ENCODE data around the gene SLC10A2.
"Not testable (repeated sequence)": the region's sequence is repeated elsewhere in the genome, so short reads cannot be mapped to it uniquely, and the experiment has no call there.

SLC10A2 gene, protein sequence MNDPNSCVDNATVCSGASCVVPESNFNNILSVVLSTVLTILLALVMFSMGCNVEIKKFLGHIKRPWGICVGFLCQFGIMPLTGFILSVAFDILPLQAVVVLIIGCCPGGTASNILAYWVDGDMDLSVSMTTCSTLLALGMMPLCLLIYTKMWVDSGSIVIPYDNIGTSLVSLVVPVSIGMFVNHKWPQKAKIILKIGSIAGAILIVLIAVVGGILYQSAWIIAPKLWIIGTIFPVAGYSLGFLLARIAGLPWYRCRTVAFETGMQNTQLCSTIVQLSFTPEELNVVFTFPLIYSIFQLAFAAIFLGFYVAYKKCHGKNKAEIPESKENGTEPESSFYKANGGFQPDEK

GRCh38 chr13:103066079-103066780 lies at the start of gene SLC10A2:
Gene SLC10A2, minus strand, starts transcription at chr13:103066417. Its CDS starts 168 bp downstream, at chr13:103066249.
- Histone ChIP-seq H3K4me1 (ENCODE audit: insufficient read depth, low read length, severe bottlenecking) (peaks cover 11% of the 10 kb centered on the region), H3K4me3 (ENCODE audit: low read depth, low read length, poor library complexity, severe bottlenecking) (no peak within 1 kb of the TSS), H2AFZ (ENCODE audit: low read length) (no peak within 1 kb of the TSS; the same call in 1 of the 2 replicates), H3K79me2 (ENCODE audit: insufficient read depth, low read length) (no peaks in the 10 kb centered on the region), H3K9me3 (ENCODE audit: low read length) (peaks cover 5% of the 10 kb centered on the region; the same call in 1 of the 2 replicates), H3K27ac (ENCODE audit: low read depth, low read length, poor library complexity, severe bottlenecking) (no peak within 1 kb of the TSS), H3K9ac (ENCODE audit: low read length) (no peak within 1 kb of the TSS), H3K27me3 (ENCODE audit: insufficient read depth, low read length) (no peaks in the 10 kb centered on the region), H3F3A (ENCODE audit: insufficient read depth, low read length) (no peaks in the 10 kb centered on the region), H4K20me1 (ENCODE audit: insufficient read depth, low read length) (no peaks in the 10 kb centered on the region), H3K36me3 (ENCODE audit: insufficient read depth, low read length) (no peaks in the 10 kb centered on the region), H3K9me2 (ENCODE audit: low read depth, low read length) (no peaks in the 10 kb centered on the region), H3K4me2 (ENCODE audit: low read length) (no peak within 1 kb of the TSS)
- TF ChIP-seq, protein P1, sequence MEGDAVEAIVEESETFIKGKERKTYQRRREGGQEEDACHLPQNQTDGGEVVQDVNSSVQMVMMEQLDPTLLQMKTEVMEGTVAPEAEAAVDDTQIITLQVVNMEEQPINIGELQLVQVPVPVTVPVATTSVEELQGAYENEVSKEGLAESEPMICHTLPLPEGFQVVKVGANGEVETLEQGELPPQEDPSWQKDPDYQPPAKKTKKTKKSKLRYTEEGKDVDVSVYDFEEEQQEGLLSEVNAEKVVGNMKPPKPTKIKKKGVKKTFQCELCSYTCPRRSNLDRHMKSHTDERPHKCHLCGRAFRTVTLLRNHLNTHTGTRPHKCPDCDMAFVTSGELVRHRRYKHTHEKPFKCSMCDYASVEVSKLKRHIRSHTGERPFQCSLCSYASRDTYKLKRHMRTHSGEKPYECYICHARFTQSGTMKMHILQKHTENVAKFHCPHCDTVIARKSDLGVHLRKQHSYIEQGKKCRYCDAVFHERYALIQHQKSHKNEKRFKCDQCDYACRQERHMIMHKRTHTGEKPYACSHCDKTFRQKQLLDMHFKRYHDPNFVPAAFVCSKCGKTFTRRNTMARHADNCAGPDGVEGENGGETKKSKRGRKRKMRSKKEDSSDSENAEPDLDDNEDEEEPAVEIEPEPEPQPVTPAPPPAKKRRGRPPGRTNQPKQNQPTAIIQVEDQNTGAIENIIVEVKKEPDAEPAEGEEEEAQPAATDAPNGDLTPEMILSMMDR (IDR thresholded peaks at IDR 0.05; ENCODE audit: low read length), result no peak
- no peak for TF ChIP-seq EZH2 (IDR thresholded peaks at IDR 0.05; ENCODE audit: borderline replicate concordance, low read length)

GRCh38 chr13:103107580-103107979 lies 41.4 kb upstream of the SLC10A2 start:
- H3K4me2 ChIP-seq (ENCODE audit: low read length), result no peak overlapping the region
- TF ChIP-seq, protein P1 (IDR thresholded peaks at IDR 0.05; ENCODE audit: low read length), result no peak
- no peak for TF ChIP-seq EZH2 (IDR thresholded peaks at IDR 0.05; ENCODE audit: borderline replicate concordance, low read length)
- no peak overlapping the region for H2AFZ ChIP-seq (ENCODE audit: low read length)
- H3K9me3 ChIP-seq (ENCODE audit: low read length), result no peaks in the 10 kb centered on the region
- no peaks in the 10 kb centered on the region for H4K20me1 ChIP-seq (ENCODE audit: insufficient read depth, low read length)
- peaks cover 4% of the 10 kb centered on the region for H3K4me1 ChIP-seq (ENCODE audit: insufficient read depth, low read length, severe bottlenecking)
- H3F3A ChIP-seq (ENCODE audit: insufficient read depth, low read length), result no peaks in the 10 kb centered on the region
- H3K9me2 ChIP-seq (ENCODE audit: low read depth, low read length), result no peaks in the 10 kb centered on the region
- no peak overlapping the region for H3K9ac ChIP-seq (ENCODE audit: low read length)
- H3K36me3 ChIP-seq (ENCODE audit: insufficient read depth, low read length), result no peaks in the 10 kb centered on the region
- H3K27ac ChIP-seq (ENCODE audit: low read depth, low read length, poor library complexity, severe bottlenecking), result no peak overlapping the region
- no peaks in the 10 kb centered on the region for H3K27me3 ChIP-seq (ENCODE audit: insufficient read depth, low read length)
- no peak overlapping the region for H3K4me3 ChIP-seq (ENCODE audit: low read depth, low read length, poor library complexity, severe bottlenecking)
- no peaks in the 10 kb centered on the region for H3K79me2 ChIP-seq (ENCODE audit: insufficient read depth, low read length)

- Histone ChIP-seq H3K36me3 (ENCODE audit: insufficient read depth, low read length) (no peaks in the 10 kb centered on the region), H3K27me3 (ENCODE audit: insufficient read depth, low read length) (no peaks in the 10 kb centered on the region), H3K9me3 (ENCODE audit: low read length) (no peaks in the 10 kb centered on the region), H3K79me2 (ENCODE audit: insufficient read depth, low read length) (no peaks in the 10 kb centered on the region), H3F3A (ENCODE audit: insufficient read depth, low read length) (no peaks in the 10 kb centered on the region), H3K9ac (ENCODE audit: low read length) (no peak overlapping the region), H4K20me1 (ENCODE audit: insufficient read depth, low read length) (no peaks in the 10 kb centered on the region), H3K4me1 (ENCODE audit: insufficient read depth, low read length, severe bottlenecking) (peaks cover 20% of the 10 kb centered on the region), H3K27ac (ENCODE audit: low read depth, low read length, poor library complexity, severe bottlenecking) (no peak overlapping the region), H3K4me3 (ENCODE audit: low read depth, low read length, poor library complexity, severe bottlenecking) (no peak overlapping the region), H2AFZ (ENCODE audit: low read length) (no peak overlapping the region), H3K9me2 (ENCODE audit: low read depth, low read length) (no peaks in the 10 kb centered on the region), H3K4me2 (ENCODE audit: low read length) (no peak overlapping the region)
- TF ChIP-seq EZH2 (IDR thresholded peaks at IDR 0.05; ENCODE audit: borderline replicate concordance, low read length), result no peak
- TF ChIP-seq, protein P1 (IDR thresholded peaks at IDR 0.05; ENCODE audit: low read length), result no peak
These were observed 38.1 kb upstream of the SLC10A2 start for GRCh38 chr13:103104340-103104739.

- H4K20me1 ChIP-seq (ENCODE audit: insufficient read depth, low read length); H3K36me3 ChIP-seq (ENCODE audit: insufficient read depth, low read length); H3K9ac ChIP-seq (ENCODE audit: low read length); H3K27ac ChIP-seq (ENCODE audit: low read depth, low read length, poor library complexity, severe bottlenecking); H3K9me3 ChIP-seq (ENCODE audit: low read length); H3K4me3 ChIP-seq (ENCODE audit: low read depth, low read length, poor library complexity, severe bottlenecking); H3F3A ChIP-seq (ENCODE audit: insufficient read depth, low read length); H3K27me3 ChIP-seq (ENCODE audit: insufficient read depth, low read length); H3K4me2 ChIP-seq (ENCODE audit: low read length); H2AFZ ChIP-seq (ENCODE audit: low read length); H3K79me2 ChIP-seq (ENCODE audit: insufficient read depth, low read length); H3K9me2 ChIP-seq (ENCODE audit: low read depth, low read length): not testable (repeated sequence)
- H3K4me1 ChIP-seq (ENCODE audit: insufficient read depth, low read length, severe bottlenecking), result peaks cover 17% of the 10 kb centered on the region
These were observed 37.2 kb upstream of the SLC10A2 start for GRCh38 chr13:103103456-103103855.
